Measurements from ENCODE around the gene KCNN3. TPM values are rescaled to one million over a fixed set of nuclear protein-coding genes. Genes with fewer than 3 reads are reported as not detected.

KCNN3 gene
- total RNA-seq, 4 donors from 2014 or later = 3.5 to 5.6 (median 4.4) TPM

- Histone ChIP-seq H3K27me3 (no peaks in the 10 kb centered on the region), H3K36me3 (no peaks in the 10 kb centered on the region), H3K4me1 (peaks cover 13 to 27% of the 10 kb centered on the region in 2 donors), H3K4me3 (replicated peaks in 1 of 3) (no peak overlapping the region), H3K27ac (peak overlapping the region in 1 of 3 donors; percentile 47), H3K9me3 (no peaks in the 10 kb centered on the region)
- DNase-seq = peak; percentile 88 to 89
- intact Hi-C loops (cut with DNase I) = no loop called here
- 18 to 20% methylated on average over 2 of the region's 2 CpGs for WGBS, 2 donors
- TF ChIP-seq POLR2A (IDR thresholded peaks at IDR 0.05) (no peak), CTCF (IDR thresholded peaks at IDR 0.05) (no peak)
These were observed 96.5 kb downstream of the KCNN3 start for GRCh38 chr1:154773551-154773950.

GRCh38 chr1:154772606-154773506 lies 97.2 kb downstream of the KCNN3 start:
- no peaks in the 10 kb centered on the region for H3K9me3 ChIP-seq
- peak overlapping the region in 1 of 3 donors; percentile 47 for H3K27ac ChIP-seq
- peaks cover 13 to 27% of the 10 kb centered on the region in 2 donors for H3K4me1 ChIP-seq
- H3K27me3 ChIP-seq = no peaks in the 10 kb centered on the region
- 40 to 42% methylated on average over 17 of the region's 17 CpGs for WGBS, 2 donors
- intact Hi-C loops (cut with DNase I) = no loop called here
- DNase-seq = peak; percentile 46 to 59
- no peaks in the 10 kb centered on the region for H3K36me3 ChIP-seq
- H3K4me3 ChIP-seq (replicated peaks in 1 of 3) = no peak overlapping the region
- TF ChIP-seq POLR2A (IDR thresholded peaks at IDR 0.05) (no peak), CTCF (IDR thresholded peaks at IDR 0.05) (no peak)

GRCh38 chr1:154772056-154772455 lies 98.0 kb downstream of the KCNN3 start:
- no peak for DNase-seq
- 96 to 97% methylated on average over 23 of the region's 23 CpGs for WGBS, 2 donors
- no peak overlapping the region for H3K4me3 ChIP-seq (replicated peaks in 1 of 3)

GRCh38 chr1:154770897-154771594 lies 99.0 kb downstream of the KCNN3 start:
- Histone ChIP-seq H3K9me3 (no peaks in the 10 kb centered on the region), H3K27ac (no peak overlapping the region), H3K27me3 (no peaks in the 10 kb centered on the region), H3K4me3 (replicated peaks in 1 of 3) (no peak overlapping the region), H3K4me1 (peaks cover 13 to 28% of the 10 kb centered on the region in 2 donors), H3K36me3 (no peaks in the 10 kb centered on the region)
- intact Hi-C loops (cut with DNase I) = no loop called here
- 94 to 99% methylated on average over 4 of the region's 4 CpGs for WGBS, 2 donors
- no peak for TF ChIP-seq CTCF (IDR thresholded peaks at IDR 0.05)
- no peak for TF ChIP-seq POLR2A (IDR thresholded peaks at IDR 0.05)
- DNase-seq = no peak

More at GRCh38 chr1:154772056-154772455, 98.0 kb downstream of the KCNN3 start:
- Histone ChIP-seq H3K27ac (no peak overlapping the region), H3K4me1 (peaks cover 13 to 28% of the 10 kb centered on the region in 2 donors), H3K27me3 (no peaks in the 10 kb centered on the region), H3K9me3 (no peaks in the 10 kb centered on the region), H3K36me3 (no peaks in the 10 kb centered on the region)
- TF ChIP-seq POLR2A (IDR thresholded peaks at IDR 0.05) (no peak), CTCF (IDR thresholded peaks at IDR 0.05) (no peak)
- intact Hi-C loops (cut with DNase I) = no loop called here
